SKM-1 treated with dmso at 0.1 percent for 144 hours (cell line): ENCODE results near the gene FAM78A.
"Not testable (repeated sequence)": the region's sequence is repeated elsewhere in the genome, so short reads cannot be mapped to it uniquely, and the experiment has no call there.

ENCODE experiments used
- DNase-seq: peaks from one replicate; lab custom pipeline; 2025; ENCODE audit not compliant: unreplicated experiment; lab: John Stamatoyannopoulos, UW

Gene FAM78A

GRCh38 chr9:131214876-131215275, 61.4 kb downstream of the FAM78A start:
- DNase-seq, result no peak

GRCh38 chr9:131214286-131214856, 61.9 kb downstream of the FAM78A start:
- no peak for DNase-seq

GRCh38 chr9:131211920-131212319, 64.4 kb downstream of the FAM78A start:
- not testable (repeated sequence) for DNase-seq
